GM19240 (cell line): ENCODE results near the gene GLIS1.

Source experiments
- DNase-seq: peaks from one replicate; pipeline ENCODE4 v3.0.0; 2011; ENCODE audit warnings: low spot score; ENCODE audit not compliant: insufficient read length

Gene GLIS1

GRCh38 chr1:53467391-53467790 is 271.6 kb downstream of the GLIS1 start:
- no peak for DNase-seq

GRCh38 chr1:53465023-53465957 is 273.7 kb downstream of the GLIS1 start:
- no peak for DNase-seq

- DNase-seq: no peak
Observed at GRCh38 chr1:53463961-53464899, 274.7 kb downstream of the GLIS1 start.

- no peak for DNase-seq
Observed at GRCh38 chr1:53462769-53463501, 276.0 kb downstream of the GLIS1 start.

- DNase-seq: no peak
Observed at GRCh38 chr1:53462193-53462592, 276.8 kb downstream of the GLIS1 start.

GRCh38 chr1:53461323-53462044 is 277.5 kb downstream of the GLIS1 start:
- DNase-seq: no peak

GRCh38 chr1:53460666-53461322 is 278.2 kb downstream of the GLIS1 start:
- DNase-seq: no peak

- no peak for DNase-seq
Observed at GRCh38 chr1:53460211-53460634, 278.7 kb downstream of the GLIS1 start.

GRCh38 chr1:53459321-53460175 is 279.4 kb downstream of the GLIS1 start, which contains the start of gene DMRTB1:
Gene DMRTB1, plus strand, starts transcription at chr1:53459399. Its CDS starts 55 bp downstream, at chr1:53459454.
- DNase-seq: no peak

GRCh38 chr1:53458634-53459033 is 280.3 kb downstream of the GLIS1 start:
- DNase-seq: no peak
